OCI-LY7 (cell line): ENCODE measurements around the gene ARHGAP40. TPM values are rescaled to one million over a fixed set of nuclear protein-coding genes. Genes with fewer than 3 reads are reported as not detected.

Source experiments
- BruUV-seq: library from RNA; stranded (reverse); fragments of 400-500 nt; replicated peaks from 2 replicates; lab custom pipeline; 2021; lab: Mats Ljungman, UMichigan
- CTCF ChIA-PET: fragments of 300-600 bp; sonication (Branson Sonifier 250); formaldehyde crosslinking; loops from one replicate; lab custom pipeline; 2022; ENCODE audit warnings: antibody characterized with exemption; ENCODE audit not compliant: unreplicated experiment; lab: Charles Lee
- POLR2A ChIA-PET: fragments of 300-600 bp; sonication (Branson Sonifier 250); formaldehyde crosslinking; loops from one replicate; lab custom pipeline; 2022; ENCODE audit warnings: antibody characterized with exemption; lab: Charles Lee
- DNase-seq: peaks from one replicate; pipeline ENCODE4 v3.0.0-alpha.2; 2015; ENCODE audit warnings: low spot score
- H2AFZ ChIP-seq: fragments of 200-600 bp; sonication (generic), shearing (Covaris generic); 2 replicates; pipeline ENCODE4 v1.6.1; 2014; ENCODE audit warnings: mild to moderate bottlenecking, antibody characterized with exemption, low read length, moderate library complexity
- H3K27ac ChIP-seq: fragments of 200-600 bp; sonication (generic); 2 replicates; pipeline ENCODE4 v1.5.1; 2014; ENCODE audit warnings: mixed run types, low read depth, mild to moderate bottlenecking, moderate library complexity, low read length, inconsistent platforms; ENCODE audit not compliant: poor library complexity, severe bottlenecking
- H3K36me3 ChIP-seq: fragments of 200-600 bp; sonication (generic); 2 replicates; pipeline ENCODE4 v1.6.1; 2014; ENCODE audit warnings: mild to moderate bottlenecking, antibody characterized with exemption, low read length, moderate library complexity, mixed read lengths; ENCODE audit not compliant: insufficient read depth
- H3K4me1 ChIP-seq: fragments of 200-600 bp; sonication (generic); 2 replicates; pipeline ENCODE4 v1.5.1; 2014; ENCODE audit warnings: mild to moderate bottlenecking, low read length; ENCODE audit not compliant: insufficient read depth, poor library complexity, severe bottlenecking
- H3K4me2 ChIP-seq: fragments of 200-600 bp; sonication (generic); 2 replicates; pipeline ENCODE4 v1.6.1; 2014; ENCODE audit warnings: mild to moderate bottlenecking, low read length
- H3K4me3 ChIP-seq: fragments of 200-600 bp; sonication (generic); 2 replicates; pipeline ENCODE4 v1.5.1; 2014; ENCODE audit warnings: mild to moderate bottlenecking, low read depth, low read length; ENCODE audit not compliant: poor library complexity, severe bottlenecking
- H3K79me2 ChIP-seq: fragments of 200-600 bp; sonication (generic); 2 replicates; pipeline ENCODE4 v1.6.1; 2016; ENCODE audit warnings: low read depth, mild to moderate bottlenecking, low read length, moderate library complexity, mixed read lengths; ENCODE audit not compliant: insufficient read depth
- H3K9me2 ChIP-seq: fragments of 200-600 bp; sonication (generic); 2 replicates; pipeline ENCODE4 v1.6.1; 2016; ENCODE audit warnings: mild to moderate bottlenecking, low read length, mixed read lengths; ENCODE audit not compliant: insufficient read depth
- H3K9me3 ChIP-seq: fragments of 200-600 bp; sonication (generic); 2 replicates; pipeline ENCODE4 v1.6.1; 2014; ENCODE audit warnings: mild to moderate bottlenecking, mixed run types, low read length, mixed read lengths
- H4K20me1 ChIP-seq: fragments of 200-600 bp; sonication (generic); 2 replicates; pipeline ENCODE4 v1.6.1; 2014; ENCODE audit warnings: mild to moderate bottlenecking, antibody characterized with exemption, low read length, moderate library complexity, mixed read lengths; ENCODE audit not compliant: insufficient read depth
- CTCF ChIP-seq: fragments of 200-600 bp; sonication (generic); conservative IDR thresholded peaks from 2 replicates; pipeline ENCODE4 v1.5.1; 2014; ENCODE audit warnings: mild to moderate bottlenecking, antibody characterized with exemption, low read length, moderate library complexity, mixed read lengths
- EZH2phosphoT487 ChIP-seq: fragments of 200-600 bp; sonication (generic); IDR thresholded peaks from 2 replicates; pipeline ENCODE4 v1.6.1; 2018; ENCODE audit warnings: low read depth, borderline replicate concordance, mild to moderate bottlenecking, mixed run types, antibody characterized with exemption, low read length, moderate library complexity, mixed read lengths
- intact Hi-C: fragments of 100-400 bp; cut with micrococcal nuclease; formaldehyde crosslinking; loops from one replicate; pipeline ENCODE4 v1.10.0; 2022; ENCODE audit not compliant: unreplicated experiment
- total RNA-seq, 2 experiments: library from RNA; depleted of rRNA in 1 of 2; stranded (reverse); fragments of >200 nt in 1 of 2; shearing (Covaris generic) in 1 of 2; gene quantifications; 2 replicates each; pipeline ENCODE4 v1.2.3, GENCODE V29; 2014 to 2022

Gene ARHGAP40
- total RNA-seq, 2 experiments from 2014 or later, result not detected

- Histone ChIP-seq H3K36me3 (peaks cover 50% of the 10 kb centered on the region; the same call in 1 of the 2 replicates), H3K4me2 (no peak overlapping the region), H3K9me3 (no peaks in the 10 kb centered on the region), H3K4me1 (no peaks in the 10 kb centered on the region), H3K4me3 (no peak overlapping the region), H2AFZ (no peak overlapping the region), H3K79me2 (no peaks in the 10 kb centered on the region), H3K27ac (no peak overlapping the region), H3K9me2 (no peaks in the 10 kb centered on the region), H4K20me1 (no peaks in the 10 kb centered on the region)
- no TSS peak for BruUV-seq
- no peak for DNase-seq
- CTCF ChIA-PET, result no interaction called here
- POLR2A ChIA-PET, result no interaction called here
- TF ChIP-seq CTCF (no peak), EZH2phosphoT487 (no peak)
- intact Hi-C loops, result no loop called here
These were observed 36.9 kb upstream of the ARHGAP40 start for GRCh38 chr20:38564680-38565079.

- H2AFZ ChIP-seq, result no peak overlapping the region
- no peak overlapping the region for H3K4me3 ChIP-seq
- H3K4me1 ChIP-seq, result no peaks in the 10 kb centered on the region
- no TSS peak for BruUV-seq
- H3K4me2 ChIP-seq, result no peak overlapping the region
- H4K20me1 ChIP-seq, result no peaks in the 10 kb centered on the region
- H3K79me2 ChIP-seq, result no peaks in the 10 kb centered on the region
- no peak for TF ChIP-seq EZH2phosphoT487
- TF ChIP-seq CTCF, result no peak
- H3K9me3 ChIP-seq, result no peaks in the 10 kb centered on the region
- no peaks in the 10 kb centered on the region for H3K9me2 ChIP-seq
- POLR2A ChIA-PET, result no interaction called here
- CTCF ChIA-PET, result no interaction called here
- DNase-seq, result no peak
- H3K27ac ChIP-seq, result no peak overlapping the region
- peaks cover 56% of the 10 kb centered on the region; the same call in 1 of the 2 replicates for H3K36me3 ChIP-seq
- intact Hi-C loops, result no loop called here
These were observed 35.5 kb upstream of the ARHGAP40 start for GRCh38 chr20:38566036-38566598.

GRCh38 chr20:38569747-38570525, 31.7 kb upstream of the ARHGAP40 start:
- no TSS peak for BruUV-seq
- H3K4me3 ChIP-seq, result no peak overlapping the region
- H3K9me3 ChIP-seq, result no peaks in the 10 kb centered on the region
- peaks cover 61% of the 10 kb centered on the region for H3K36me3 ChIP-seq
- H3K79me2 ChIP-seq, result no peaks in the 10 kb centered on the region
- no peak for DNase-seq
- no peak overlapping the region for H2AFZ ChIP-seq
- H3K4me1 ChIP-seq, result no peaks in the 10 kb centered on the region
- no peak overlapping the region for H3K27ac ChIP-seq
- H3K4me2 ChIP-seq, result no peak overlapping the region
- ChIA-PET CTCF (no interaction called here), POLR2A (interaction anchor here (0.6 to 0.7 kb wide), 2 partner anchors 36 to 184 kb away, joined by 3 read pairs; no protein-coding TSS in a partner anchor)
- TF ChIP-seq CTCF (no peak), EZH2phosphoT487 (no peak)
- intact Hi-C loops, result no loop called here
- no peaks in the 10 kb centered on the region for H4K20me1 ChIP-seq
- no peaks in the 10 kb centered on the region for H3K9me2 ChIP-seq
